Thyroid gland (tissue), 4 donors: ENCODE measurements around the gene DHX57.

Experiments
- POLR2A ChIP-seq, 2 donors: fragments of 450-650 bp; IDR thresholded peaks; one replicate each; pipeline ENCODE4 v1.6.1; 2017; ENCODE audit warnings: antibody characterized with exemption in 2 of 2, mild to moderate bottlenecking in 2 of 2, moderate library complexity in 1 of 2
- TF ChIP-seq, protein P1 (sequence below), 6 experiments: fragments of 200-600 bp in 3 of 6; fragments of 450-650 bp in 3 of 6; sonication (generic) in 3 of 6; IDR thresholded peaks; one replicate each; pipeline ENCODE4 v1.5.1; 2016 to 2019; ENCODE audit warnings: antibody characterized with exemption in 6 of 6, mild to moderate bottlenecking in 2 of 6, inconsistent platforms in 1 of 6, moderate library complexity in 1 of 6

DNA sequence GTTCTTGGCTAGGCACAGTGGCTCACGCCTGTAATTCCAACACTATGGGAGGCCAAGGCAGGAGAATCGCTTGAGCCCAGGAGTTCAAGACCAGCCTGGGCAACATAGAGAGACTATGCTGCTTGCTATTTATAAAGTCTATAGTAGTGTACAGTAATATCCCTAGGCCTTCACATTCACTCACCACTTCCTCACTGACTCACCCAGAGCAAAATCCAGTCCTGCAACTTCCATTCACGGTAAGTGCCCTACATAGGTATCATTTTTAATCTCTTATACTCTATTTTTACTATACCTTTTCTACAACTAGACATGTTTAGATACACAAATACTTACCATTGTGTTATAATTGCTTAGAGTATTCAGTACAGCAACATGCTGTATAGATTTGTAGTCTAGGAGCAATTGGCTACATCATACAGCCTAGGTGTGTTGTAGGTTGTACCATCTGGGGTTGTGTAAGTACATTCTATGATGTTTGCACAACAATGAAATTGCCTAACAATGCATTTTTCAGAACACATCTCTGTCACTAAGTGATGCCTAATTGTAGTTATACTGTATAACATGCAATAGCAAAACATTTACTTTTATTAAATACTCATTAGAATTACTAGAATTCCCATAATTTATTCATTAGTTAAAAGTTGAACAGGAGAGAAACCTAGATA is 8.8 kb downstream of the DHX57 start:
- TF ChIP-seq, protein P1, sequence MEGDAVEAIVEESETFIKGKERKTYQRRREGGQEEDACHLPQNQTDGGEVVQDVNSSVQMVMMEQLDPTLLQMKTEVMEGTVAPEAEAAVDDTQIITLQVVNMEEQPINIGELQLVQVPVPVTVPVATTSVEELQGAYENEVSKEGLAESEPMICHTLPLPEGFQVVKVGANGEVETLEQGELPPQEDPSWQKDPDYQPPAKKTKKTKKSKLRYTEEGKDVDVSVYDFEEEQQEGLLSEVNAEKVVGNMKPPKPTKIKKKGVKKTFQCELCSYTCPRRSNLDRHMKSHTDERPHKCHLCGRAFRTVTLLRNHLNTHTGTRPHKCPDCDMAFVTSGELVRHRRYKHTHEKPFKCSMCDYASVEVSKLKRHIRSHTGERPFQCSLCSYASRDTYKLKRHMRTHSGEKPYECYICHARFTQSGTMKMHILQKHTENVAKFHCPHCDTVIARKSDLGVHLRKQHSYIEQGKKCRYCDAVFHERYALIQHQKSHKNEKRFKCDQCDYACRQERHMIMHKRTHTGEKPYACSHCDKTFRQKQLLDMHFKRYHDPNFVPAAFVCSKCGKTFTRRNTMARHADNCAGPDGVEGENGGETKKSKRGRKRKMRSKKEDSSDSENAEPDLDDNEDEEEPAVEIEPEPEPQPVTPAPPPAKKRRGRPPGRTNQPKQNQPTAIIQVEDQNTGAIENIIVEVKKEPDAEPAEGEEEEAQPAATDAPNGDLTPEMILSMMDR (IDR thresholded peaks at IDR 0.05), result no peak
- no peak for TF ChIP-seq POLR2A (IDR thresholded peaks at IDR 0.05)
